HG02759 (cell line): ENCODE results near the gene SLC34A2.
"Not testable (repeated sequence)": the region's sequence is repeated elsewhere in the genome, so short reads cannot be mapped to it uniquely, and the experiment has no call there.

Experiments used
- ATAC-seq: cut with Tn5 transposase; IDR thresholded peaks from one replicate; pipeline ENCODE4 v1.9.1; 2021; ENCODE audit warnings: mild to moderate bottlenecking, moderate library complexity; ENCODE audit not compliant: unreplicated experiment

SLC34A2 gene

GRCh38 chr4:25654971-25655963 is at the start of gene SLC34A2:
SLC34A2 (plus strand) TSS chr4:25655851; CDS start chr4:25662501, 6,650 bp downstream.
- ATAC-seq, result no peak

GRCh38 chr4:25608644-25609043 is 47.0 kb upstream of the SLC34A2 start:
- no peak for ATAC-seq

GRCh38 chr4:25609976-25610375 is 45.7 kb upstream of the SLC34A2 start:
- ATAC-seq, result no peak

GRCh38 chr4:25613613-25614012 is 42.0 kb upstream of the SLC34A2 start:
- not testable (repeated sequence) for ATAC-seq

- ATAC-seq, result no peak
Observed at GRCh38 chr4:25614807-25615206, 40.8 kb upstream of the SLC34A2 start.

- peak; percentile 79 for ATAC-seq
Observed at GRCh38 chr4:25621027-25621930, 34.4 kb upstream of the SLC34A2 start.

- ATAC-seq, result no peak
Observed at GRCh38 chr4:25624616-25625015, 31.0 kb upstream of the SLC34A2 start.

GRCh38 chr4:25628451-25628850 is 27.2 kb upstream of the SLC34A2 start:
- ATAC-seq, result no peak

- ATAC-seq, result no peak
Observed at GRCh38 chr4:25632135-25632534, 23.5 kb upstream of the SLC34A2 start.

- no peak for ATAC-seq
Observed at GRCh38 chr4:25633541-25633940, 22.1 kb upstream of the SLC34A2 start.

- no peak for ATAC-seq
Observed at GRCh38 chr4:25635501-25635900, 20.1 kb upstream of the SLC34A2 start.

- no peak for ATAC-seq
Observed at GRCh38 chr4:25637581-25638220, 17.9 kb upstream of the SLC34A2 start.

GRCh38 chr4:25638221-25638601 is 17.4 kb upstream of the SLC34A2 start:
- ATAC-seq, result no peak

- ATAC-seq, result no peak
Observed at GRCh38 chr4:25638806-25639205, 16.8 kb upstream of the SLC34A2 start.

- ATAC-seq, result no peak
Observed at GRCh38 chr4:25650311-25650710, 5.3 kb upstream of the SLC34A2 start.

- ATAC-seq, result no peak
Observed at GRCh38 chr4:25651682-25652081, 4.0 kb upstream of the SLC34A2 start.

- no peak for ATAC-seq
Observed at GRCh38 chr4:25654031-25654970, 1.4 kb upstream of the SLC34A2 start.

- no peak for ATAC-seq
Observed at GRCh38 chr4:25656031-25656430, 380 bp downstream of the SLC34A2 start.

GRCh38 chr4:25658357-25658771 is 2.7 kb downstream of the SLC34A2 start:
- ATAC-seq, result no peak

GRCh38 chr4:25658777-25659176 is 3.1 kb downstream of the SLC34A2 start:
- no peak for ATAC-seq
